NCI-H2227 (cell line): Measurements from ENCODE around the gene FAM89B.

Experiments used
- DNase-seq: peaks from one replicate; lab custom pipeline; 2025; ENCODE audit not compliant: unreplicated experiment; lab: John Stamatoyannopoulos, UW

The FAM89B gene

DNA sequence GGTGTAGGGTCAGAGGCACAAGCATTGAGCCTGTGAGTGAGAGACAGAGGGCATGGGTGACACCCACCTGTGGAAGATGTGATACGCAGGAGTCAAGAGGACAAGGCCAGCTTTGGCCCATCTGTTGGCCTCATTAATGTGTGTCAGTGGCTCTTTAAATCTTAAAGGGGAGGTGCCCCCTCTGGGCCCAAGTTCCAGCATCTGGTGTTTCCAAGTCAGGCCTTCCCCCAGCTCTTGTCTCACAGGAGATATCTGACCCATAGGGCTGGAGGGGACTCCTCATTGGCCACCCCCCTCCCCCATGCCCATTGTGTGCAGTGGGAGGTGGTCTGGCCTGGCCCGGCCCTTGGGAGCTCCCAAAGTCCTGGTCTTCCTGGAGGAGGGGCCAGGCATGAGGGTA, 14.3 kb downstream of the FAM89B start:
- DNase-seq, result no peak

DNA sequence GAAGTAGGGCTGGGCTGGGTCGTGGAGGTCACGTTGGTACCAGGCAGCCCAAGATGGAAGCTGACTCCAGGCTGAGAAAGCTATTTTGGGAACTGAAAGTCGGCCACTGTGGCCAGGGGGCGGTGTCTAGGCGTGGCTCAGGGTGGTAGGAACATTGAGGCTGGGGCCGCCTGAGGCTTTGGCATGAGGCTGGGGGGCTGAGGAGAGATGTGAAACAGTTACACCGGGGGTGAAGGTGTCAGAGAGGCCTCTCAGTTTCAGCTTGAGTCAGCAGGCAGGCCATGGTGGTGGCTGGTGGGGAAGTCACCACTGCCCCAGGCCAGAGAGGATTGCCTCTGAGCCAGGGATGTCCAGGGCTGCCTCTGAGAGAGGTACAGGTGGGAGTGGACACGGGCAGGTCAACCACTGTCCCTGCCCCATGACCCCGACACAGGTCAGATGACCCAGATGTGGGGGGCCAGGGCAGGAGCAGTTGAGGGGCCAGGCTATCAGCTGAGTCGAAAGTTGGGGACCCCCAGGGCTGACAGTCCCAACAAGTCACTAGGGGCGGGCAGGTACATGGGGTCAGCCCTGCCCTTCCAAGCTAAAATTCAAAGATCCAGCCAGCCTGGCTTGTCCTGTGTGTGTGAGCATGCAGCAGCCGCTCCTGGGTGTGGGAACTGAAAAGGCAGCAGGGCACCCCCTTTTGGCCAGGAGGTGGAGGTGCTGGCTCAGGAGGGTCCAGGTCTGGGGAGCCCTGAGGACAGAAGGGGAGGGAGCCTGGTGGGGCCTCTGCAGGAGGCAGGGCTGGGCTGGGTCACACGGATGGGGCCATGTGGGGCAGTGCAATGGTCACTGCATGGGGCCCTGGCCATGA, 16.1 kb downstream of the FAM89B start:
- DNase-seq, result peak; percentile 33

DNA sequence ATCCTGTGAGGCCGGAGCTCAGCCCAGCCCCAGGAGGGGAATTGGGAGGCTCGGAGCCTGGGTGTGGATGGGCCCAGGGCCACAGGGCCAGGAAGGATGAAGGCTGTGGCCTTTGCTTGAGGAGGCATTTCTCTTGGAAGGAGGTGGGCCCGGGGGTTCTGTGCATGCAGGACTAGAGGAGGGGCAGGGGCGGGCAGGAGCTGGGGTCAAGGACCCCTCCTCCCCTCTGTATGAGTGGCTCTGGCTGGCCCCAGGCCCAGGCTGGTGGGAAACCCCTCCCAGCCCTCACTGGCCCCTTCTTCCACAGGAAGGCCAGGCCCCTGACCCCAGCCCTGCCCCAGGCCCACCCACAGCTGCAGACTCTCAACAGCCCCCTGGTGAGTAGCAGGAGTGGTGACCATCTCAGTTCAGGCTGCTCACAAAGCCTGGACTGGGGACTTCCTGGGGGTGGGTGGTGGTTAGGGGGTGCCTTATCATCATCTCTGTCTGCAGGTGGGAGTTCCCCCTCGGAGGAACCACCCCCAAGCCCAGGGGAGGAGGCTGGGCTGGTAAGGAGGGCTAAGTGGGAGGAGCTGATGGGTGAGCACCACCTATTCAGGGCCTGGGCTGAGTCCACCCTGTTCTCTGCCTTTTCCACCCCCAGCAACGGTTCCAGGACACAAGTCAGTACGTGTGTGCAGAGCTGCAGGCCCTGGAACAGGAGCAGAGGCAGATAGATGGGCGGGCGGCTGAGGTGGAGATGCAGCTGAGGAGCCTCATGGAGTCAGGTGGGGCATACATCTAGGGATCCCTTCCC, 17.3 kb downstream of the FAM89B start:
- DNase-seq, result no peak

DNA sequence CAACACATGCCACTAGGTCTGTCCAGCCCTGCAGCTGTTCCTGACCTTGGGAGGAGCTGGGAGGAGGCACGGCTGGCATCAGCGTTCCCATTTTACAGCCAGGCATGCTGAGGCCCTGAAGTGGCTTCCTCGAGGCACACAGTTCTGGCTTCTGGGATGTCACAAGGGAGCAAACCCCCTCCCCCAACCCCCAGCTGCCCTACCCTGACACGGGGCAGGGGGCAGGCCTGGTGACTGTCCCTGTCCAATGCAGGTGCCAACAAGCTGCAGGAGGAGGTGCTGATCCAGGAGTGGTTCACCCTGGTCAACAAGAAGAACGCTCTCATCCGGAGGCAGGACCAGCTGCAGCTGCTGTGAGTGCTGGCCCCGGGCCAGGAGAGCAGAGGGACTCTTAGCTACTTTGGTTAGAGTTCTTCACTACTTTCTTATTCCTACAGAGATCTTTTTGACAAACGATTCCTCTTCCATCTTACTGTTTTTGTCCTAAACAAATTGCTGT, 18.0 kb downstream of the FAM89B start:
- DNase-seq, result no peak

DNA sequence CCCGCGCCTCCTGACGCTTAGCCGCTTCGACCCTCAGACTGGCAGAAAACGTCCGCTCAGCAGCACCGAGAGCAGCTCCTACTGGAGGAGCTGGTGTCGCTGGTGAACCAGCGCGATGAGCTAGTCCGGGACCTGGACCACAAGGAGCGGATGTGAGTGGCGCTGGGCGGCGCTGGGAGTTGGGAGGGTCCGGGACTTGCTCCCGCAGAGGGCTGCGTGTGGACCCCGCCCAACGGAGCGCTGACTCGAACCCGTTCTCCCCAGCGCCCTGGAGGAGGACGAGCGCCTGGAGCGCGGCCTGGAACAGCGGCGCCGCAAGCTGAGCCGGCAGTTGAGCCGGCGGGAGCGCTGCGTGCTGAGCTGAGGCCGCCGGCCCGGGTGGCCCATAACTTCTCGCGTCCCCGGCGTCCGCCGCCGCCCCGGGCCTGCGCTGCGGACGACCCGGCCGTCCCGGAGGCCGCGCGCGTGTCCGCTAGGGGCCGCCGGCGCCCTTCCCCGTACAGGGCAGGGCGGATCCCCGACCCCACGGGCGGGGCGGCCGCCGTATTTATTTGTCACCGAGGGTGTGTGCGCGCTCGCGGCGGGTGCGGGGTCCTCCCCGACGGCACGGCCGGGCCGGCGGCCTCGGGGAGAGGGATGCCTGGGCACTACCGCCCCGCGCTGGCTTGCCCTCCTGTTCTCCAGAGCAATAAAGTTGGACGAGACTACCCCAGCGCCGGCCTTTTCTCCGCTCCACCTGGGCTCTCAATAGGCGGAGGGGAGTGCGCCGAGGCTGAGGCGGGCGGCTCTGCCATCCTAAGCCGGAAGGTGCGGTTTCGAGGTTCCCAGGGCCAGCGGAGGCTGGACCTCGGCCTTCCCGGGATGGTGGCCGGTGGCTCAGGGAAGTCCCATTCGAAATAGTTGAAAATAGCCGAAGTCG, 19.9 kb downstream of the FAM89B start:
- no peak for DNase-seq

DNA sequence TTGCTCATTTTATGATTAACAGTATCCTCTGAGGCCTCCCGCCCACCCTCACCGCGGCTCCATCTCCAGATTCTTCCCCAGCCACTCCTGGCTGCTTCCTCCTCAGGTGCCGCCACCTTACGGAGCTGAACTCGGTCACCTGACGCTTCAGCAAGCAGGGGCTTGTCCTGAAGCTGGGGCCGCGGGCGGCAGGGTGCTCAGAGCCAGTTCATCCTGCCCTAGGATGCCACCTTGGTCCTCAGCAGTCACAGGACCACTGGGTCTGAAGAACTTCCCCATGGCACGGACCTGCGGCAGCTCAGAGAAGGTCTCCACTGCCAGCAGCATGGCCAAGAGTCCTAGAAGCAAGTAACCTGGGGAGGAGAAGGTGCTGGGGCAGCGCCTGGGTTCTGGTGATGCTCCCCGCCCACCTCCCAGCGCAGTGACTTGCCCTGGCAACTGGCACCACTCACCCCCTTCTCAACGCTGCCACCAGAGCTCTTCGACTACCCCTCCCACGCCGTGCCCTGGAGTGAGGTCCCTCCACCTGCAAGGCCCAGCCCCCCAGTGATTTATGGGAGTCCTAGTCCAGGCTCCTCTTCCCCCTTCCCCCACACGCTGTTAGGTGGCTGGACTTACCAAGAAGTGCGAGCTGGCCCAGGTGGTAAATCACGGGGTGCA, 20.6 kb downstream of the FAM89B start:
- DNase-seq, result no peak

DNA sequence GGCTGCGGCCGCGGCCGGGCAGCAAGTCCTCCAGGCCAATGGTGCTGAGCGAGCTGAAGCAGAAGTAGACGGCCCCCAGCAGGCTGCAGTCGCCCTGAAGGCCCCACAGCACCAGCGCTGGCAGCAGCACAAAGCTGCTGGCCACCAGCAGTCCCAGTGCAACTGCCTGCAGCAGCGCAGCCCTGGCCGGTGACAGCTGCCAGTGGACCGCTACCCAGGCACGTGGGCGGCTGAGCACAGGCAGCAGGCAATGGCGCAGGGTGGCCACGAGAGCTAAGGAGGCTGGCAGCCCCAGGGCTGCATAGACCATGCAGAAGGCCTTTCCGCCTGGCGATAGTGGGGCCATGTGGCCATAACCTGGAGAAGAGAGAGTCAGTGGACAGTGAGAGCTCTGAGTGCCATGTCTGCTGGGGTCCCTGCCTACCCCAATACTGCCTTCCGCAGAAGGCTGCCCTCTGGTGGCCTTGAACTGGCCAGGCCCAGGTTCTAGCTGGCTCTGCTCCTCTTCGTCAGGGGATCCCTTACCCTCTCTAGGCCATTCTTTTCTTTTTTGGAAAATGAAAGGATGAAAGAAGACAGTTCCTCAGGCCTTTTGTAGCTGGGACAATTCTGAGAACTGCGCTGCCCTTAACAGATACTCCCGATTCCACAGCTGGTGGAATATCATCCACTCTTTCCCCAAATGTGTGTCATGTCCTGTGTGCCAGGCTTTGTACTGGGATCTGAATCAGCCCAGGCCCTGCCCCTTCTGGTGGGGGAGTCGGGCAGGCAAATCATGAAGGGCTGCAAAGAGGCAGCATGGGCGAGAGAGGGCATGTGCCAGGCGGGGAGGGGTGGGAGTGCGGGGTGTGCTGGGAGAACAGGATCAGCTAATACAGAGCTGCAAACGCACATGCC, 21.4 kb downstream of the FAM89B start:
- no peak for DNase-seq

DNA sequence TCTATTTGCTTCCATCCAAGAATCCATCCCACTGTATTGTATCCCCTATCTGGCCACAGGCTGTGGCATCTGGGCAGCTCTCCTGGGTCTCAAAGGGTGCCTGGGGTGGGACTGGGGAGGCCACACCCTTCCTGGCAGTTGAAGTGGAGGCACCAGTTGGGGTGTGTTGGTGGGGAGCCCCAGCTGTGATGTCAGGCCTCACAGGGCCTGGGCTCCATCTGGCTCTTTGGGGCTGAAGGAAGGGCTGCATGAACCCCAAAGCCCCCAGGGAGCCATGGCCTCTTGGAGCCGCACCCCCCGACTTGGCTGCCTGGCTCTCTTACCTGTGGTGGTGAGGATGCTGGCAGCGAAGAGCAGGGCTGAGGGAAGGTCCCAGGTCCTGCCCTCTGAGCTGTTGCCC, 22.8 kb downstream of the FAM89B start:
- DNase-seq, result no peak

DNA sequence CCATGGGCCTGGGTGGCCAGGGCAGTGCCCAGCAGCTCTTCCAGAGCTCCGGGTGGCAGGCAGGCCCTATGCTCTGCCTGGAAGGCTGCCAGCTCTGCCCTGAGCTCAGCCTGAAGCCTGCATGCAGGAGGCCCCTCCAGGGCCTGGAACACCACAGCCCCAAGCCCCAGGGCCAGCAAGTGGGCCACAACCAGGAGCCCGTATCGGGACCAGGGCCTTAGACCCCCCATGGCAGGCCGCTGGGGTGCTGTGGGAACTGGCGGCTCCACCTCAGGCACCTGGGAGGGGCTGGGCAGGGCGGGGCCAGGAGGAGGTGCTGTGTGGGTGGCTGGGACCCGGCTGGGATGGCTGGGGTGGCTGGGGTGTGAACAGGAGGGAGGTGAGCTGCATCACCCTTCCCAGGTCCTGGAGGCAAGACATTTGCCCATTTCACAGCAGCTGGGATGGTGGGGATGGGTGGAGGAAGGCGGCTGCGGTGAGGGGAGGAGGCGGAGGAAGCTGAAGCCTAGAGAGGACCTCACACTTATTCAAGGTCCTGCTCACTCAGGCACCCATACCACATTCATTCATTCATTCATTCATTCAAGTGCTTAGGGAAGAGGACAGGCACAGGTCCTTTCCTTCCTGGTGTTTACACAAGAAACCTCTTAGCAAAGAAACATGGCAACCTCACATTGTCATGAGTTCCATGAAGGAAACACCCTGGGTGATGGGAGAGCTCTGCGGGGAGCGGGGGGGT, 23.4 kb downstream of the FAM89B start, which contains the start of gene KCNK7:
Gene KCNK7, minus strand, starts transcription at position 258 of the 739 bp plus-strand sequence. Its CDS starts 28 bp downstream, at position 230.
- no peak for DNase-seq

DNA sequence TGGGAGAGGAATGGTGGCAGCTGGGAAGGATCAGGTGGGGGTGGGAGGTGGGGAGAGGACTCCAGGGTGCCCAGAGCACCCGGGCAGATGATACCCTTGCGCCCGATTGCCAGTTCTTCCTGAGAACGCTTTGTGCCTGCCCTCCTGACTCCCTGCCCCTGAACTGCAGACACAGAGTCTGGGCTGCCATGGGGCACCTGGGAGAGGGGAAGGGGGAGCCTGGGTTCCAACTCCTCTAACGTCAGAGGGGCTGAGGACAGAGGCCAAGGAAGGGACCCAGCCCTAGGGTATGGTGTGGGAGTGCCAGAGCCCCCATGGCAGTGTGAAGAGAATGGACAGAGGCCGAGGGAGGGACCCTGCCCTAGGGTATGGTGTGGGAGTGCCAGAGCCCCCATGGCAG, 24.2 kb downstream of the FAM89B start:
- no peak for DNase-seq

DNA sequence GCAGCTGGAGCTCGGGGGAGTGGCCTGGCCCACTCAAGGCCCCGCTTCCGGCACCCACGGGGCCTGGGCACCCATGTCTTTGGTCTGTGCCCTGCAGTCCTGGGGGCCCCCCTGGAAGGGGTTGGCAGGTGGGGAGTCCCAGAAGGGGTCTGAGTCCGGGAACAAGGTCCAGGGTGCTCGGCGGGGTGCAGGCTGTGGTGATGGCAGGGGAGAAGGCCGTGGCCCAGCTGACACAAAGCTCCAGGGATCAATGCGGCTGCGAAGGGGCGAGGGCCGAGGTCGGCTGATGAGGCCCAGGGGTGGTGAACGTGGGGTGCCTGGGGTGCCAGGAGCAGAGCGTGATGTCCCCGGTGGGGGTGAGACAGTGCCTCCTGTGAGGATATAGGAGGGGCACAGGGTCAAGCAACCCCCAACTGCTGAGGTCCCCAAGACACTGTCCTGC, 25.9 kb downstream of the FAM89B start:
- DNase-seq, result no peak

DNA sequence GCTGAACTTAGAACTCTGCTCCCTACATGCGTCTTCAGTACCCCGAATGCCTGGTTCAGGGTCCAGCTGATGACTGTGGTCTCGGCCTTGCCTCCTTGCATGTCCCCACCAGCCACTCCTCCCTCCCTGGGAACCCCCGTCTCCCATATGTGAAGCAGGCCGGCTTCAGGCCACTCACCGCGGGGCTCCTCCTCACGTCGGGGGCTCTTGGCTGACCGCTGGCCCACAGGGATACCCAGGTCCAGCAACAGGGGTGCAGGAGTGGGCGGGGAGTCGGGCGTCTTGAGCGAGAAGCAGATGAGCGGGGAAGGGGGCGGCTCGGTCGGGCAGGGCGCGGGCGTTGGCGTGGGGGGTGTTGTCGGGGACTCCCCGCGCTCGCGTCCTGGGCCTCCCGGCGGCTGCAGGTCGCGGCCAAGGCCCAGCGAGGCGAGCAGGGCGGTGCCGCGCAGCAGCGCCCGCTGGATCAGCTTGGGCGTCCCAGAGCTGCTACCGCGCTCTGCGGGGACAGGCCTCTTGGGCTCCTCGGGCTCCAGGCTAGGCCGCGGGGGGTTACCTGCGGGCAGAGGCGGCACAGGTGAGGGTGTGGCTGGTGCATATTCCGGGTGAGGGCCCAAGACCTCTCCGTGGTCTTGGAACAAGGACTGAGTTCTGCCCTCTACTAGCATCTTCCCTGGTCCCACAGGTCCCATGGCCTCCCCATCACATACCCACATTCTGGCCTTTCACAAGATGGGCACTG, 27.0 kb downstream of the FAM89B start:
- DNase-seq, result no peak

DNA sequence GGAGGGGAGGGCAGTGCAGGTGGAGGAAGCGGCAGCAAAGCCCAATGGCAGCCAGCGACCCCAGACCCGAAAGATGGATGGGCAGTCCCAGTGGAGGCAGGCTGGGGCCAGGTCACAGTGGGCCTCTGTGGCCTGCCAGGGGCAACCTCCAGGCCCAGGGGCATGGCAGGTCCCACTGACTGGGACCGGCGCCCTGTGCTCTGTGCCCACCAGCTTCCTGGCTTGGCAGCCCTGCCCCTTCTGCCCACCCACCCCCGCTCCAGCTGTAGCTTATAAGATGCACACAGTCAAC, 27.6 kb downstream of the FAM89B start:
- DNase-seq, result no peak

DNA sequence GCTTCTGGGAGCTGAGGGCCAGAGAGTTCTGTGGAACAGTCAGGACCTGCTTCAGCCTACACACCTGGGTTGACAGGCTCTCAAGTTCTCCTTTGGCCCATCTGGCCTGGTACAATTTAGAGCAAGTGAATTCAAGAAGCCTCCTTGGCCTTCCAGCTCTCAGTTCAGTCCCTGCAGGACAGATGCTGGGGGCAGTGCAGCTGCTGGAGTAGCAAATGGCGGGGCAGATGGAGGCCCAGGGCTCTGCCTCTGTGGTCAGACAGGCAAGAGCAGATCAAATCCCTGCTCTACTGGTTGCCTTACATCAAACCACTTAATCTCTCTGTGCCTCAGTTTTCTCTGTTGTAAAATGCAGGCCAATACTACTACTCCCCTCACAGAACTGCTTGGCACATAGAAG, 31.9 kb downstream of the FAM89B start:
- no peak for DNase-seq

DNA sequence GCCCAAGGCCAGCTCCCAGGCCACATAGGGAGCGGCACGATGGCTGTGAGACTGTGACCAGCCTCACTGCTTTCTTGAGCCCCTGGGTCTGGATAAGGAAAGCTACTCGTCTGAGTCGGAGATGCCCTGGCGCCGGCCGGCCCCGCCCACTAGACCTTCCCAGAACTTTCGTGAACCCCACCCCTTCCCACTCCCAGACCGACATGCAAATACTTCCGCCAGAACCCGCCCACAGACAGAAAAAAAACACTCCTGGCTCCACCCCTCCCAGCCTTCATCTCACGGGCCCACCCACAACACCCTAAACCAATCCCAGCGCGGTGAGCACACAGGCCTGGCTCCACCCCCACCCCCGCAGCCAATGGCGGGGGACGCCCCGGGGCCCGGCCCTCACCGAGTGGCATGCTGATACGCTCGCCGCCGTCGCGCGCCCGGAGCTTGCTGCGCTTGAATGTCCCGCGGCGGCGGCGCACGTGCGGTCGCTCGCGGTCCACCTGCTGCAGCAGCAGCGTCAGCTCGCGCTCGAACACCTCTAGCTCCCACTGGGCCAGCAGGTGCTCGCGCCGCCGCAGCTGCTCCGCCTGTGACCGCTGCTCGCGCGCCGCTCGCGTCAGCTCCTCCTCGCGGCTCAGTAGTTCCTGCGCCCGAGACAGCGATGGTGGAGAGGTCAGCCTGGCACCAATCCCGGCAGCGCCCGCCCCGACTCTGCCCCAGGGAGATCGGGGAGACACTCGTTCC, 34.7 kb downstream of the FAM89B start:
- no peak for DNase-seq

DNA sequence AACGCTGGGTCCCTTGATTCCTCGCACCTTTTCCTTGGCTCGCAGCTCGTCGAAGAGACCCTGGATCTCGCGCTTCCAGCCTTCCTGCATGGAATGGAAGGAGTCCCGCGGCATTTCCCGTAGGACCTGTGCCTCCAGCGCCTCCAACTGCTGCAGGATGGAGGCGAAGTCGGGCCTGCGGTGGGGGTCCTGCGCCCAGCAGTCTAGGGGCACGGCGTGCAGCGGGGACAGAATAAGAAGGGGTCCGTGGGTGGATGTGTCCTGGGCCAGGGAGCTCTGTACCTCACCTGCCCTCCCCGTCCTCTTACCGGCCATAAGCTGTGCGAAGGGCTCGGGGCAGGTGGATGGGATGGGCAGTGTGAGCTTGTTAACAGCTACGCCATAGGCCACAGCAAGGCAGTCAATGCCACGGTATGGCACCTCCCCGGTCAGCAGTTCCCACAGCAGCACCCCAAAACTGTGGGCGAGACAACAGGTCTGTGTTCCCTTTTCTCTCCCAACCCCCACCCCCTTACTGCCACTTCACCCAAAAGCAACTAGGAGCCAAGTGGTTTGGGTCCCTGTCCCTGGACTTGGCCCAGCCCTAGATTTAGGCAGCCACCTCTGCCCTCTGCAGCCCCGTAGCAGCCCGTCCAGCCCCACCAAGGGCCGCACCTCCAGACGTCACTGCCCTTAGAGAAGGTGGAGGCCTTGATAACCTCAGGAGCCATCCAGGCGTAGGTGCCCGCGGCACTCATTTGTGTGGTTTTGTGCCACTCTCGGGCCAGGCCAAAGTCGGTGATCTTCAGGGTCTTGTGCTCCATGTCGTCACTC, 35.5 kb downstream of the FAM89B start:
- no peak for DNase-seq

DNA sequence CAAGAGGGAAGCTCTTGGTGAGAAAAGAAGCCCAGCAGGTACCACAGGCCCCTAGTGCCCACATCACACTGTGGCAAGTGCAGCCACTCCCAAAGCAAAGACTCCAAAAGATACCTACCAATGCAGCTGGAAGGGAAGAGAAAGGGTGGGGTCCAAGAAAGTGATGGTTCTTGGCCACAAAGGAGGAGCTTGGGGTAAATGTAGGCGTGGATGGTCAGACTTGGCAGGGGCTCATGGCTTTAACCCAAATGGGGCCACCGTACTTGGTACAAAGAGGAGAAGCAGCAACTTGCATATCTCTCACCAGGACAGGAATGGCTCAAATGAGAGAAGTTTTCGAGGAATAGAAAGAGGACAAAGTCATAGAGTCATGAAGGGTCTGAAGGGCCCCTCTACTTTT, 36.9 kb downstream of the FAM89B start:
- DNase-seq, result no peak
